OCI-LY1 (cell line): ENCODE measurements around the gene OGFR.

ENCODE experiments used
- H2AFZ ChIP-seq: fragments of 200-600 bp; sonication (generic), shearing (Covaris generic); 2 replicates; pipeline ENCODE4 v1.6.0; 2014; ENCODE audit warnings: antibody characterized with exemption, mild to moderate bottlenecking, low read length
- H3F3A ChIP-seq: fragments of 200-600 bp; sonication (generic), shearing (Covaris generic); 2 replicates; pipeline ENCODE4 v1.6.0; 2014; ENCODE audit warnings: mild to moderate bottlenecking, antibody characterized with exemption, low read length, moderate library complexity; ENCODE audit not compliant: insufficient read depth
- H3K27ac ChIP-seq: fragments of 200-600 bp; sonication (generic); 2 replicates; pipeline ENCODE4 v1.5.1; 2014; ENCODE audit warnings: low read length, mixed run types, mild to moderate bottlenecking, low read depth; ENCODE audit not compliant: poor library complexity, severe bottlenecking
- H3K27me3 ChIP-seq: fragments of 200-600 bp; sonication (generic); 2 replicates; pipeline ENCODE4 v1.6.0; 2014; ENCODE audit warnings: antibody characterized with exemption, mild to moderate bottlenecking, low read length, moderate library complexity; ENCODE audit not compliant: insufficient read depth
- H3K36me3 ChIP-seq: fragments of 200-600 bp; sonication (generic); 2 replicates; pipeline ENCODE4 v1.6.1; 2014; ENCODE audit warnings: mild to moderate bottlenecking, antibody characterized with exemption, low read length, moderate library complexity, mixed read lengths; ENCODE audit not compliant: insufficient read depth
- H3K4me1 ChIP-seq: fragments of 200-600 bp; sonication (generic); 2 replicates; pipeline ENCODE4 v1.5.1; 2014; ENCODE audit warnings: mild to moderate bottlenecking, low read length, moderate library complexity; ENCODE audit not compliant: insufficient read depth, severe bottlenecking
- H3K4me2 ChIP-seq: fragments of 200-600 bp; sonication (generic), shearing (Covaris generic); 2 replicates; pipeline ENCODE4 v1.6.1; 2014; ENCODE audit warnings: low read length
- H3K4me3 ChIP-seq: fragments of 200-600 bp; sonication (generic); 2 replicates; pipeline ENCODE4 v1.5.1; 2014; ENCODE audit warnings: low read length, low read depth, mild to moderate bottlenecking, mixed read lengths; ENCODE audit not compliant: poor library complexity, severe bottlenecking
- H3K79me2 ChIP-seq: fragments of 200-600 bp; shearing (Covaris generic); 2 replicates; pipeline ENCODE4 v1.6.1; 2016; ENCODE audit warnings: mixed run types, low read length, mixed read lengths; ENCODE audit not compliant: insufficient read depth
- H3K9ac ChIP-seq: fragments of 200-600 bp; sonication (generic), shearing (Covaris generic); 2 replicates; pipeline ENCODE4 v1.6.1; 2014; ENCODE audit warnings: mild to moderate bottlenecking, low read length, mixed read lengths
- H3K9me2 ChIP-seq: fragments of 200-600 bp; sonication (generic), shearing (Covaris generic); 2 replicates; pipeline ENCODE4 v1.6.1; 2014; ENCODE audit warnings: low read depth, mild to moderate bottlenecking, low read length, mixed read lengths
- H3K9me3 ChIP-seq: fragments of 200-600 bp; shearing (Covaris generic); 2 replicates; pipeline ENCODE4 v1.6.1; 2014; ENCODE audit warnings: low read length, mixed read lengths
- H4K20me1 ChIP-seq: fragments of 200-600 bp; sonication (generic), shearing (Covaris generic); 2 replicates; pipeline ENCODE4 v1.6.0; 2016; ENCODE audit warnings: mild to moderate bottlenecking, low read length; ENCODE audit not compliant: insufficient read depth
- CTCF ChIP-seq: fragments of 200-600 bp; sonication (generic), shearing (Covaris generic); IDR thresholded peaks from 2 replicates; pipeline ENCODE4 v1.5.1; 2017; ENCODE audit warnings: mild to moderate bottlenecking, antibody characterized with exemption, low read length, moderate library complexity, mixed read lengths
- EZH2 ChIP-seq: fragments of 200-600 bp; sonication (generic), shearing (Covaris generic); IDR thresholded peaks from 2 replicates; pipeline ENCODE4 v1.8.0; 2017; ENCODE audit warnings: borderline replicate concordance, mixed run types, mild to moderate bottlenecking, antibody characterized with exemption, low read length, moderate library complexity, mixed read lengths

Gene OGFR

GRCh38 chr20:62777528-62777830 lies 27.2 kb upstream of the OGFR start:
- Histone ChIP-seq H2AFZ (no peak overlapping the region), H3K4me1 (peaks cover 8% of the 10 kb centered on the region), H3K27ac (no peak overlapping the region)

GRCh38 chr20:62778058-62778457 lies 26.6 kb upstream of the OGFR start:
- Histone ChIP-seq H2AFZ (no peak overlapping the region), H3F3A (no peaks in the 10 kb centered on the region), H3K9ac (no peak overlapping the region), H3K27me3 (no peaks in the 10 kb centered on the region), H3K27ac (no peak overlapping the region), H3K4me2 (no peak overlapping the region), H3K9me3 (no peaks in the 10 kb centered on the region), H3K4me1 (peaks cover 8% of the 10 kb centered on the region), H4K20me1 (no peaks in the 10 kb centered on the region), H3K9me2 (no peaks in the 10 kb centered on the region), H3K79me2 (no peaks in the 10 kb centered on the region), H3K36me3 (no peaks in the 10 kb centered on the region), H3K4me3 (no peak overlapping the region)
- no peak for TF ChIP-seq CTCF
- TF ChIP-seq EZH2 = no peak

More at GRCh38 chr20:62777528-62777830, 27.2 kb upstream of the OGFR start:
- peak overlapping the region; percentile 15 for H3K4me3 ChIP-seq
- H3K9ac ChIP-seq = no peak overlapping the region
- no peaks in the 10 kb centered on the region for H3K27me3 ChIP-seq
- TF ChIP-seq CTCF = no peak
- no peak for TF ChIP-seq EZH2
- no peaks in the 10 kb centered on the region for H3K36me3 ChIP-seq
- no peaks in the 10 kb centered on the region for H4K20me1 ChIP-seq
- no peaks in the 10 kb centered on the region for H3F3A ChIP-seq
- H3K4me2 ChIP-seq = peak overlapping the region; percentile 41; the same call in 1 of the 2 replicates
- H3K9me3 ChIP-seq = no peaks in the 10 kb centered on the region
- H3K9me2 ChIP-seq = no peaks in the 10 kb centered on the region
- H3K79me2 ChIP-seq = no peaks in the 10 kb centered on the region

GRCh38 chr20:62778601-62779416 lies 25.8 kb upstream of the OGFR start:
- Histone ChIP-seq H3K9me3 (no peaks in the 10 kb centered on the region), H3K4me1 (peaks cover 8% of the 10 kb centered on the region), H3K4me3 (no peak overlapping the region), H3K9ac (no peak overlapping the region), H2AFZ (no peak overlapping the region), H3K4me2 (no peak overlapping the region), H3F3A (no peaks in the 10 kb centered on the region), H3K27ac (no peak overlapping the region), H4K20me1 (no peaks in the 10 kb centered on the region), H3K9me2 (no peaks in the 10 kb centered on the region), H3K27me3 (no peaks in the 10 kb centered on the region), H3K36me3 (no peaks in the 10 kb centered on the region), H3K79me2 (no peaks in the 10 kb centered on the region)
- TF ChIP-seq EZH2 (no peak), CTCF (no peak)
